ENCODE results near the gene LLCFC1.

Gene LLCFC1

DNA sequence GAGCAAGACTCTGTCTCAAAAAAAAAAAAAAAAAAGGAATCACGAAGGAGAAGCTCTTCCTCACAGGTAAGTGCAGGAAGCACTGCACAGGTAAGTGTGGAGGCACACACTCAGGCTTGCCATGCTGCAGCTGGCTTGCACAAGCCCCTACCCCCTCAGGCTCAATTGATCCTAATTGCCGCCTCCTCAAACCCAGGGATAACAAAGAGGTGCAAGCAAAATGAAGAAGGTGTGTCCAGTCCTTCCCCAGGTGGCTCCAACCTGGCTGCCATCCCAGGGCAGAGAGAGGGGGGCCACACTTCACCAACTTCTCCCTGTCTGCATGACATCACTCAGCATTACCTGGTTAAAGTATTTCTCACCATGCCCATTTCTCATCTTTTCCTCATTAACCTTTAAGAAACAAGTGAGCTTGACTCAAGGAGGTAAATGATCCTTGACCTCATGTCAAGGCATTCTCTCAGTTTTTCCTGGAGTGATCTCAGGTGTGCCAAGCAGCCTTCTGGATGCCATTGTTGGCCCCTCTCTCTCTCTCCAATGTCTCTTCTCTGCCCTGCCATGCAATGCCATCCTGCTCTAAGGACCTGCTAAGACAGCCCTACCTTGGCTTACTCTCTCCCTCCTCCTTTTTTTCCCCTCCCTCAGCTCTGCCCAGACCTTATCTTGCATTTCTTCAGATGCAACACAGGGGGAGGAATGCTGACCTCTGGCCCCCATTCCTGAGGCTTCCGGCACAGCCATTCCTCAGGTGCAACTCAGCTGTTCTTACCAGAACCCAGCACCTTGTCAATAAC lies 40.7 kb upstream of the LLCFC1 start:
- no peak for TF ChIP-seq TAF1 (IDR thresholded peaks at IDR 0.05; ENCODE audit: borderline replicate concordance, low read depth, low read length)
- no peak for TF ChIP-seq POLR2A (IDR thresholded peaks at IDR 0.05; ENCODE audit: low read depth, low read length)
- no peak for TF ChIP-seq POLR2AphosphoS5 (IDR thresholded peaks at IDR 0.05; ENCODE audit: low read depth, low read length)
- no peak for FAIRE-seq
- DNase-seq (ENCODE audit: insufficient read length) = no peak

DNA sequence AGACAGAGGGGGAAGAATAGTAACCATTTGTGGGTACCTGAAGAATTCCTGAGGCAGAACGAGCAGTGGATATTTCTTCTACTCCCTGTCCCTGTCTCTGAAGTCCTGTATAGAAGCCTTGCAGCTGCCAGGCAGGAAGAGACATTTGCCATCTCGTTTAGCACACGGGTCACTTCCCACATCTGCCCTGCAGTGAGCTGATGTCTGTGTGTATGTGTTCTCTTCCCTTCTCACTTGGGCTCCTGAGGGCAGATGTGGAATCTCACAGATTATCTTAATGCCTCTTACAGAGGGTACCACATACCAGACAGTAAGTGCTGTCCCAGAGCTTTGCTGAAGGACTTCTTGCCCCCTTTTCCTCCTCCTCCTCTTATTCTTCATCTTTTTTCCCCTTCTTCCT lies 39.6 kb upstream of the LLCFC1 start:
- no peak for DNase-seq (ENCODE audit: insufficient read length)
- no peak for FAIRE-seq
- TF ChIP-seq POLR2AphosphoS5 (IDR thresholded peaks at IDR 0.05; ENCODE audit: low read depth, low read length) (no peak), TAF1 (IDR thresholded peaks at IDR 0.05; ENCODE audit: borderline replicate concordance, low read depth, low read length) (no peak), POLR2A (IDR thresholded peaks at IDR 0.05; ENCODE audit: low read depth, low read length) (no peak)

DNA sequence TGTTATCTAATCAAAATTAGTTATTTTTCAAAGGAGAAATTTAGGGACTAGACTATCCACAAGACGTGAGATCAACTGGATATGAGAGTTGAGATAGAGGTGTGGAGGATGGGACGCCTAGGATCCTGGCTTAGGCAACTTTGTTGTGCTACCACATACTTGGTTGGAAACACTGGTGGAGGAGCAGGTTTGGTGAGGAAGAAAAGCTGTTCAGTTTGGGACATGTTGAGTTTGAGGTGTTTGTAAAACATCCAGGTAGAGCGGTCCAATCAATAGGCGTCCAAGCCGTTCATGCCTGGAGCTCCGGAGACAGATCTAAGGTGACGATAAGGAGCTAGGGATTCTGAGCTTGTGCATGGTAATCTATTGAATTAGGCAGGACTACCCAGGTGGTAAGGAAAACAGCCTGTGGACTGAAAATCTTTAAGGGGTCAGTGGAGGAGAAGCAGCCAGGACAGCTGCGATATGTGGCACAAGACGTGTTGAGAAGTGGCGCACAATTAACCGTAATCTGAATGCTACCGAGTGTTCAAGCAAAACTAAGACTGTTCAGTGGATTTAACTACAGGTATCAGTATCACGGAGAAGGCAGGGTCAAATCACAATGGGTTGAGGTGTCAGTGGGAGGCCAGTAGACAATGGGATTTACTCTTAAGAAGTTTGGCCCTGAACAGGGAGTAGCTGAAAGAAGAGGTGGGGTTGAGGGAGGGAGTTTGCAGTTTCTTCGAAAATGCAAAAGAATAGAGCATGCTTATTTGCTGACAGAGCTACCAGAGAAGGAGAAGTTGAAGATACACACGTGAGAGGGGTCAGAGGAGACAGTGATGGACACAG lies 37.6 kb upstream of the LLCFC1 start:
- DNase-seq (ENCODE audit: insufficient read length) = no peak
- TF ChIP-seq TAF1 (IDR thresholded peaks at IDR 0.05; ENCODE audit: borderline replicate concordance, low read depth, low read length) (no peak), POLR2A (IDR thresholded peaks at IDR 0.05; ENCODE audit: low read depth, low read length) (no peak), POLR2AphosphoS5 (IDR thresholded peaks at IDR 0.05; ENCODE audit: low read depth, low read length) (no peak)
- FAIRE-seq = no peak

DNA sequence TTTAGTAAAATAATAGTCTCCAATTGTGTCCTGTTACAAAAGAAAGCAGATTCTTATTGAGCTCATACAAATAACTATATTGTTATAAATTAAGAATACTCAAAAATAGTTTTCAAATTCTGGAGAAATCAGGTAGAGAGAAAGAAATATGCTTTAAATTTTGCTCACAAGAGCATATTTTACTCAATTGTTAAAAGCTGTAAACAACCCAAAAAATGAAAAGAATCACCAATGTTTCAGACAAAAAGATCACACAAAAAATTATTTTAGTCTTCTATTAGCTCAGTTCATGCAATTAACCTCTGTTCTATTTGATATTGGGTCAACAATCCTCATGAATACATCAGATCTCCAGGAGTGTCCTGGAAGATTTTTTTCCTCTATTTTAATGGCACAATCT lies 35.2 kb upstream of the LLCFC1 start:
- TF ChIP-seq TAF1 (IDR thresholded peaks at IDR 0.05; ENCODE audit: borderline replicate concordance, low read depth, low read length) (no peak), POLR2A (IDR thresholded peaks at IDR 0.05; ENCODE audit: low read depth, low read length) (no peak), POLR2AphosphoS5 (IDR thresholded peaks at IDR 0.05; ENCODE audit: low read depth, low read length) (no peak)
- FAIRE-seq (no peak), DNase-seq (ENCODE audit: insufficient read length) (no peak)

DNA sequence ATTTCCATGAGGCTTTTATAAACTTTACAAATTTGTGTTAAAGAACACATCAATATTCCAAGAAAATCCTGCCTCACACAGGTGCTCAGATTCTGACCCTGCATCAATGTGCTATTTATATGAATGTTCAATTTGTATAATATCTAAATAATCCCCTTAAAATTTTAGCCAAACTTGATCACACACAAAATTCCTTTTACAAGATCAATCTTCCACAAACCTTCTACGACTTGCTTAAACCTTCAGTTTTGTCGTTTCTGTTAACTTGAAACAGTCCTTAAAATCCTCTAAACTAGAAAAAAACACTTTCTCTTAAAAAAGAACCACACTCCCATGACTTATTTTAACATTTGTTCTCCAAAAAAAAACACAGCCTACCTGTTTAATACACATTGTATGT lies 33.5 kb upstream of the LLCFC1 start:
- no peak for TF ChIP-seq POLR2AphosphoS5 (IDR thresholded peaks at IDR 0.05; ENCODE audit: low read depth, low read length)
- no peak for TF ChIP-seq POLR2A (IDR thresholded peaks at IDR 0.05; ENCODE audit: low read depth, low read length)
- TF ChIP-seq TAF1 (IDR thresholded peaks at IDR 0.05; ENCODE audit: borderline replicate concordance, low read depth, low read length) = no peak
- FAIRE-seq = no peak
- DNase-seq (ENCODE audit: insufficient read length) = no peak

DNA sequence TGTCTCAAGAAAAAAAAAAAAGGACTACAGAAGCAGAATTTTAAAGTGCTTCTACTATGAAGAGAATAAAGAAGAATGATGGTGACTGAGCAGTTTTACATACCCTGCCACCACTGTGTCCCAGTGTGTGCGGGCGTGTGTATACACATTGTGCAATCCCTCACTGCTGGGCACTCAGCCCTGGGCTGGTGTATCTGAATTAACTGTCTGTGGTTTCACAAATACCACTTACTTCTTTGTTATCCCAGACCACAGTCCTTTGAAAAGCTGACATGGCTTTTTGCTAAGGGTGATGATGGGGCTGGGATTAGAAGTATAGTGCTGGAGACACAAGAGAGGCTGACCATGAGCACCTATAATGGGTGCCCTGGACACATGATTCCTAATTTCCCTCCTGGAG lies 32.6 kb upstream of the LLCFC1 start:
- TF ChIP-seq POLR2AphosphoS5 (IDR thresholded peaks at IDR 0.05; ENCODE audit: low read depth, low read length) (no peak), TAF1 (IDR thresholded peaks at IDR 0.05; ENCODE audit: borderline replicate concordance, low read depth, low read length) (no peak), POLR2A (IDR thresholded peaks at IDR 0.05; ENCODE audit: low read depth, low read length) (no peak)
- FAIRE-seq (no peak), DNase-seq (ENCODE audit: insufficient read length) (no peak)

DNA sequence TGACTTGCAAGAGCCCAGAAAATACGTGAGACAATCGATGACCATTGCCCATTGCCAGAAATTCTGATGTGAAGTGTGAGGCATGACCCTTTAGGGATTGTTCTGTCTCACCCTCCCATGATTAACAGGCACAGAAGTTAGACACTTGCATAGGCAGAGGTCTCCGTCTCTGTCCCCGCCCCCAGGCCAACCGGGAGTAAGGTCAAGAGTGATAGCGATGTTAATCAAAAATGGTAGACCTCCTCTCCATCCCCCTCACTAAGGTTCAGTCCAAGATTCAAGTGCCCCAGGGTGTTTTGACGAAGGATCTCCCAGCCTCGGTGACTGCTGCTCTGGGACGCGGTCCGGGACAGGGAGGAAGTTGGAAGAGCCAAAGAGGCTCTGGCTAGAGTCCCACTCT lies 31.0 kb upstream of the LLCFC1 start:
- FAIRE-seq = no peak
- TF ChIP-seq POLR2A (IDR thresholded peaks at IDR 0.05; ENCODE audit: low read depth, low read length) (no peak), POLR2AphosphoS5 (IDR thresholded peaks at IDR 0.05; ENCODE audit: low read depth, low read length) (no peak), TAF1 (IDR thresholded peaks at IDR 0.05; ENCODE audit: borderline replicate concordance, low read depth, low read length) (no peak)
- DNase-seq (ENCODE audit: insufficient read length) = no peak

DNA sequence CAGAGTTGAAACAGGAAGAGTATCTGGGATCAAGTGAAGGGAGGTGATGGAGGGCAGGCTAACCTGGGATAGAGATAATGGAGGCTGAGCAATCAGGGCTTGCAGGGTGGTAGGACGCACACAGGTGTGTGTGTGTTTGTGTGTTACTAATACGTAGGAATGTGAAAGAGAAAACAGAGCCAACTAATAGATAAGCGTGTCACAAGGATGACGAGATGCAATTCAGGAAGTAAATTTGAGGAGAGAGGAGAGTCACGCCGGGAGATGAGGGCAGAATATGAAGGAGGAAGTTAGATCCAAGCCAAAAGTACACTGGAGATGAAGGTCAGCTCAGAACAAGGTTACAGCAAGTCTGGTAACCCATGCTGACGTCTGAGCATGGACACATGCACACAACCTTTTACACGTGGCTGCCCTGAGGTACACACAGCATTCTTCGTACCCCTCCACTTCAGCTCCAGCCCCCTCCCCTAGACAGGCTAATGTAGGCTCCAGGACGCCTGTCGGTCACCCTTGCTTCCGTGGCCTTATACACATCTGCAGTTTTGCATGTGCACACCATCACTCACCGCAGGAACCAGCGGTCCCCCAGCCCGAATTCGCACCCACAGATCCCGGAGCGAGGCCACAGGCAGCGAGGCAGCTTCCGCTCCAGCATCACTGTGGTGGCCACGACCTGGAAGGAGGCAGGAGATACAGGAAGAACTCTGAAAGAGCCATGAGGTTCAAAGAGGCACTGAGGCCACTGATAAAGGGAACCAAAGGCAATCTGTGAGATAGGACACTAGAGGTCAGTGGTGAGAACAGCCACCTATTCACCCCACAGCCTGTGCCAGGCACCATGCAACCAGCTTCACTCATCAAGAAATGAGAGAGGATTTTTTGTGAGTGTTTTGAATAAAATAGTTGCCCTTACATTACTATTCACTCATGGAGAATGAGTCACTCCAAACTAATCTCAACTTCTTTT lies 30.1 kb upstream of the LLCFC1 start:
- FAIRE-seq (no peak), DNase-seq (ENCODE audit: insufficient read length) (no peak)
- no peak for TF ChIP-seq TAF1 (IDR thresholded peaks at IDR 0.05; ENCODE audit: borderline replicate concordance, low read depth, low read length)
- no peak for TF ChIP-seq POLR2AphosphoS5 (IDR thresholded peaks at IDR 0.05; ENCODE audit: low read depth, low read length)
- no peak for TF ChIP-seq POLR2A (IDR thresholded peaks at IDR 0.05; ENCODE audit: low read depth, low read length)

DNA sequence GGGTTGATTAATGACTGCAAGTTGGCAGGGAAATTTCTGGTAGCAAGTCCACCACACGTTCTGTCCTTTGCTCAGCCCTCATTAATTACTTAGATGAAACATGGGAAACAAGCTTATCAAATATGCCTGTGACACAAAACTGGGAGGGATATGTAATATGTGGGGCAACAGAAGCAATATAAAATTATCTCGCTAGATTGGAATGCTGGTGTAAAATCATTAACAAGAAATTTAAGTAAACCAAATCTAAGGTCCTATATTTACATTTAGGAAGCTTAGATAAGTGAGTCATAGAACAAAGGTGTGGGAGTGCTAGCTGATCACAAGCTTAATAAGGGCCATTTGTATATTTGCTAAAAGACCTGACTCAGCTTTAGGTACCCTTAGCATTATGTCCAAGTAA lies 29.3 kb upstream of the LLCFC1 start:
- DNase-seq (ENCODE audit: insufficient read length) (no peak), FAIRE-seq (no peak)

DNA sequence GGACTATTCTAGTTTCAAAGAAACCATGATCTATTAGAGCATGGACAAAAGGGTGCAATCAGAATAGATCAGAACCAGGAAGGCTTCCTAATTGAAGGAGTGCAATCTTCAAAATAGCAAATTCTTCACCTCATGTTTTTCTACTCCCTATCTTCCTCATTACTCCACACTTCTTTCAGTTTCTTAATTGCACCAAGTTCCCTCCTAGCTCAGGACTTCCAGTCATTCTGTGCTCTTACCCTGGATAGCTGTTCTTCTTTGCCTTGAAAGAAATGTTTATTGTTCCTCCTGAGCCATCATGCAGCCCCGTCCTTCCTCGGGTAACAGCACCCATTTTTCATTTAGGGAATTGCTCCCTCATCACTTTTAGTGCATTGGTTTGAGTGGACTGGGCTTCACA lies 28.8 kb upstream of the LLCFC1 start:
- FAIRE-seq = no peak
- TF ChIP-seq POLR2AphosphoS5 (IDR thresholded peaks at IDR 0.05; ENCODE audit: low read depth, low read length) (no peak), TAF1 (IDR thresholded peaks at IDR 0.05; ENCODE audit: borderline replicate concordance, low read depth, low read length) (no peak), POLR2A (IDR thresholded peaks at IDR 0.05; ENCODE audit: low read depth, low read length) (no peak)
- DNase-seq (ENCODE audit: insufficient read length) = no peak

More for the DNA sequence above, 29.3 kb upstream of the LLCFC1 start:
- TF ChIP-seq TAF1 (IDR thresholded peaks at IDR 0.05; ENCODE audit: borderline replicate concordance, low read depth, low read length) (no peak), POLR2AphosphoS5 (IDR thresholded peaks at IDR 0.05; ENCODE audit: low read depth, low read length) (no peak), POLR2A (IDR thresholded peaks at IDR 0.05; ENCODE audit: low read depth, low read length) (no peak)

DNA sequence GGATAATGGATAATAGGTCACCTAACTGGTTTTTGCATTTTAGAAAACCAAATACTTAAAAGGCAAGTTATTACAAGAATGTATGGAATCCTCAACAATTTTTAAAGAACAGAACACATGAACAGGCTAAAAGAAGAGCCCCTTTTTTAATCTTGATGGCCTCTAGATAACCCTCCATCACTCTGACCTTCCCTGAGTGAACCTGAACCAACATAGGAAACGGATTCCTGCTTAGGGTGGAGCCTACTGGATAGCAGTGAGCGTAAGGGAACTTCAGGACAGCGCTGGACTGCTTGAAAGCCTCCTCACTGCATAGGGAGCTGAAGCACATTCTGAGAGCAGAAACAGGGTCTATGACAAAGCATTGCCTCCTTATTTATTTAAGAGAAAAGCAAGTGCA lies 26.2 kb upstream of the LLCFC1 start:
- TF ChIP-seq POLR2A (IDR thresholded peaks at IDR 0.05; ENCODE audit: low read depth, low read length) (no peak), TAF1 (IDR thresholded peaks at IDR 0.05; ENCODE audit: borderline replicate concordance, low read depth, low read length) (no peak), POLR2AphosphoS5 (IDR thresholded peaks at IDR 0.05; ENCODE audit: low read depth, low read length) (no peak)
- no peak for FAIRE-seq
- DNase-seq (ENCODE audit: insufficient read length) = no peak
